HTR-8/SVneo (cell line): ENCODE data around the gene LMAN2.
"Not testable (repeated sequence)": the region's sequence is repeated elsewhere in the genome, so short reads cannot be mapped to it uniquely, and the experiment has no call there.

Source experiments
- DNase-seq: peaks from one replicate; pipeline ENCODE4 v3.0.0; 2011; ENCODE audit warnings: low spot score, mixed read lengths; ENCODE audit not compliant: insufficient read length
- FAIRE-seq: peaks from 2 replicates; lab custom pipeline; 2011; peaks lifted over from hg19 to GRCh38; lab: Jason Lieb, UNC

LMAN2 gene

DNA sequence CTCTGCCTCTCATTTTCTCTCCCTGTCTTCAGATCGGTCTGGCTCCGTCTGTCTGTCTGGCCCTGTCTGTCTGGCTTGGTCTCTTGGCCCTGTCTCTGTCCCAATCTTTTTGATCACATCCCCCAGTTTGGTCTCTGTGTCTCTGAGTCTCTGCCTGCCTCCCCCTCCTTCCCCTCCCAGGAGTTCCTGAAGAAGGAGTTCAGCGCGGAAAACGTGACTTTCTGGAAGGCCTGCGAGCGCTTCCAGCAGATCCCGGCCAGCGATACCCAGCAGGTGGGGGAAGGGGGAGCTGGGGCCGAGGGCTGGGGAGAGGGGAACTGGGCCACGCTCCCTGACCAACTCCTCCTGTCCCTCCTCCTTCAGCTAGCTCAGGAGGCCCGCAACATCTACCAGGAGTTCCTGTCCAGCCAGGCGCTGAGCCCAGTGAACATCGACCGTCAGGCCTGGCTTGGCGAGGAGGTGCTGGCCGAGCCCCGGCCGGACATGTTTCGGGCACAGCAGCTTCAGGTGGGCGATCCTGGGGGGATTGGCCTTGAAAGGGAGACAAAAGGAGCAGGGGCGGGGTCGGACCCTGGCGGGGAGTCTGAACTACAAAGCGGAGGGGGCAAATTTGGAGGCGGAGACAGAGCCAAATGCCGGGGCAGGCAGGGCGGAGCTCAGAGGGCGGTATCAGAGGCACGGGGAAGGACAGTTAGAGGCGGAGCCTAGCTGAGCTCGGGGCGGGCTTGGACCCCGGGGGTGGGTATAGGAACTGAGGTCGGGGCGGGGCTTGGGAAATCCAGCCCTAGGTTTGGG lies 15.3 kb upstream of the LMAN2 start:
- DNase-seq: no peak
- FAIRE-seq: no peak

DNA sequence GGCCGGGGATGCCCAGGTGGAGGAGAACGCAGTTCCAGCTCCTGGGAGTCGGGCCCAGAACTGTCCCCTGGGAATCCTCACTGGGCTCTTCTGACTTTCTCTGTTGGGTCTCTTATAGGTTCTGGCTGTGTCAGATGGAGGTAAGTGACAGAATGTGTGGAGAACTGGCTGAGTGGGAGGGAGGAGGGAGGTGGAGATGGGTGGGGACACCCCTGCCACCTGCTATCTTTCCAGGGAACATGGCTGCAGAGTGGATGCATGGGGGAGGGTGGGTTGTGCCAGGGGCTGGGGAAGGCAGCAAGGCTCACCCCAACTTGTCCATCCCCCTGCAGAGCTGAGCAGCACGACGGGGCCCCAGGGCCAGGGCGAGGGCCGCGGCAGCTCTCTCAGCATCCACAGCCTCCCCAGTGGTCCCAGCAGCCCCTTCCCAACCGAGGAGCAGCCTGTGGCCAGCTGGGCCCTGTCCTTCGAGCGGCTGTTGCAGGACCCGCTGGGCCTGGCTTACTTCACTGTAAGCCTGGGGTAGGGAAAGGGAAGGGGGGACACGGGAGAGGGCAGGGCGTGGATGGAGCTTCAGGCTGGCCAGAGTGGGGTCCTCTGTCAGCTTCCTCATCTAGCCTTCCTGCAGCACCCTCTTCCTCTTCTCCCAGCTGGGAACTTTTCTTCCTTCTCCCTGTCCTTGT lies 14.5 kb upstream of the LMAN2 start:
- DNase-seq (no peak), FAIRE-seq (no peak)

DNA sequence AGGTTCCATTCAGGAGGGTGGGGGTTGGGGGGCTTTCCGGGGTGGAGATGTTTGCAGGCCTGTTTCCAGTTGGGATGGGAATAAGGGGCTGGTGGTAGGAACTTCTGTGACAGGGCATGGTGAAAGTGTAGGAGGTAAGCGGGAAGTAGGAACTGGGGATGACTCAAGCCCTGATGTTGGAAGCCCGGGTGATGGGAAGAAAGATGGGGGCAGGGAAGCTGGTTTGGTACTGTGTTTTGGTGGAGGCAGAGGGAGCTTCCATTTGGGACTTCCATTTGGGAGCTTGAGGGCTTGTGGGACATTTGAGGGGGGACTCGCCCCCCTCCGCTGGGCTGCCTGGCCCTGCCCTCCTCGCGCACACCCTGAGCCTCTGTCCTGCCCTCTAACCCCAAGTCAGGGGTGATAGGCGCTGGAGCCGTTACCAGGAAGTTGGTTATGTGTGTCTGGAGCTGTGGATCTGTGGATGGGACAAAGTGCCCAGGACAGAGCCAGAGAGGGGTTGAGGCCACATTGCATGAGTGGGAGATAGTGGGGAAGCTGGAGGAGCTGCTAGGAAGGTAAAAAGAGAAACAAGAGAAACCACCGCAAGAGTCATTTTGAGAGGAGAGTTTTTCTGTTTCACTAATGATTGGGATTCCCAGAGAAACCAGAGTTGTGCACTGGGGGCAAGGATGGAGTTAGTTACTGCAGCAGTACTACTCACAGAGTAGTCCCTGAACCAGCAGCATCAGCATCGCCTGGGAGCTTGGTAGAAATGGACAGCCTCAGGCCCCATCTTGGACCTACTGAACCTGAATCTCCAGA lies 12.9 kb upstream of the LMAN2 start:
- no peak for FAIRE-seq
- DNase-seq: no peak

DNA sequence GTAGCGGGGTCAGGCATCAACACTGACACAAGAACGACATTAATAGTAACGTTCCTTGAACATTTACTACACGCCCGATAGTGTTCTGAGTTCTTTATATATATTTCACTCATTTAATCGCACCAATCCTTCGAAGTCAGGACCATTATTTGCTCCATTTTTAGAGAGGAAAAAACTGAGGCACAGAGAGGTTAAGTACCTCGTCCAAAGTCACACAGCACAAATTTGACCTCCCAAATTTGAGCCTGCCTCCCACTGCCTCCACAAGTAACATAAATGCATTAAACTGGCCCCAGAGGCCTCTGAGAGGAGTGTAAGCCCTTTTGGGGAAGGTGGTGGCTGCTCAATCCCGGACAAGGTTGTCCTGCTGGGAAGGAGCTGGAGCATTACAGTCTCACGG lies 12.1 kb upstream of the LMAN2 start:
- DNase-seq (no peak), FAIRE-seq (no peak)

DNA sequence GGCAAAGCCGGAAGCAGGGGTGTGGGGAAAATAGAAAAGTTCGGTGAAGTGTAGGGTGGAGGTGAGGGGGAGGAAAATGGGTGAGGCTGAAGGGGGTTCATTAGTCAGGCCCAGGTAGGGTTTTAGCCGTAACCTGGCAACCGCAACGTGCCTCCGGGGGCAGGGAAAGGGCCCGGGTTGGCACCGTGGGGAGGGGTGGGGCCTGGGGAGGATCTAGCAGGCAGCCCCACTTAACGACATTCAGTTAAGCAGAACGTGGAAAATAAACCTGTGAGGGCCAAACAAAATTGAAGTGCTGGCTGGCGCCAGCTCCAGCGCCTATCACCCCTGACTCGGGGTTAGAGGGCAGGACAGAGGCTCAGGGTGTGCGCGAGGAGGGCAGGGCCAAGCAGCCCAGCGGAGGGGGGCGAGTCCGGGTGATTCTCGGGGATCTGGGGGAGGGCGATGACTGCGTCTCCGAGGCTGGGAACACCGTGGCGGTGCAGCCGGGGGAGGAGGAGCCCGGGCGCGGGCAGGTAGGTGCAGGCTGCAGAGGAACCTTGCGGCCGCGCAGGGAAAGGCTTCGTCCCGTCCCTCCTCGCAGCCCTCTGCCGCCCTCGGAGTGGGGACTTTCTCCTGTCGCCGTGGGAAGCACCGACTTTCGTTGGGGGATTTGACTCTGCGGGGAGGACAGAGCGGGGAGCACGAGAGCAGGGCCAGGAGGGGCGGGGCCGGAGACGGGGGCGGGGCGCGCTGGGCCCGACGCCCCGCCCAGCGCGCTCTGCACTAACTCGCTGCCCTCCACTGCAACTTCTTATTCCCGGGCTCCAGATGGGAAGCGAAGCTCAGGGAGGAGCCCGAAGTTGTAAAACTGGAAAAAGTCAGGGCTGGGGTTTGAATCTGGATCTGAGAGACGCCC lies 11.4 kb upstream of the LMAN2 start:
- DNase-seq: no peak
- FAIRE-seq: no peak

DNA sequence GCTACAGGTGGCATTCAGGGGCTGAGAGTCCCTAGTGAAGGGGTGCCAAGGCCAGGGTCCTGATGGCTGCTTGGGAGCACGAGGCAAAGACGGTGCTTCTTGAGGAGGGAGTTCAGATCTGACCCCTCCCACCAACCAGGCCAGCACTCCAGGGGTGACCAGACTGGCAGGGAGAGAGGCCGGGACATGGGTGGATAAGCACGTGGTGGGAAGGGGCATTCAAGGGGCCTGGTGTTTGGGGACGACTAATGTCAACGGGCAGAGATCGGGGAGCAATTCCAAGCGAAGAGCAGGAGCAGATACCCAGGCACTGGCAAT lies 10.8 kb upstream of the LMAN2 start:
- DNase-seq: no peak
- FAIRE-seq: no peak

DNA sequence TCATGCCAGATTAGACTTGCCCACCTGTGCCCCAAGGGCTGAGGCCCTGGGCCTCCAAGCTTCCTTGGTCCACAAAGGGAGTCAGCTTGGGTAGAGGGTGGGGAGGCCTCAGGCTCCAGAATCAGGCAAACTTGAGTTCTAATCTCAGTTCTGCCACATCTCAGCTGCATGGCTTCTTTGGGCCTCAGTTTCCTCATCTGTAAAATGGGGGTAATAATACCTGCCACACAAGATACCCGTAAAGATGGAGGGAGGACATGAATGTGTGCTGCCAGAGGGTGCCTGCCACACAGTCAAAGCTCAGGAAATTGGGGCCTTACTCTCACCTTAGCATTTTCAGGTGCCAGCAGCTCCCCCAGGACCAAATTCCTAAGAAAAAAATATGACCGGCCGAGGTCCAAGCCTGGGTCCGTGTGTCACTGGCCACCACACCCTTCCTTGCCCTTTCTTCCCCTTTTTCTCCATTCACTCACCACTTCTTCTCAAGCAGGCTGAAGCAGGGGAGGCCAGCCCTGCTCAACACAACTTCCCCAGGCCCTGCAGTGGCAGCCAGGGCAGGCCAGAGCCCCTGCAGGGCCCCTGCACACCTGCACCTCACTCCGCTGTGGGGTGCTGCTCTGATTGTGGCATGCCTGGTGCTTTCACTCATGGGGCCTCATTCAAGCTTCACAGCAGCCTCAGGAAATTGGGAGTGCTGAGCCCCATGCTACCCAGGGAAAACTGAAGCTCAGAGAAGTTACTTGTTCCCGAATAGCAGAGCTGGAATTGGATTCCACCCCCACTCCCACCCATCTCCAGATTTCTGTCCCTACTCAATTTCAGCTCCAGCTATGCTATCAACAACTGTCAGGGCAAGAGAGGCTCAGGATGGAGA lies 10.2 kb upstream of the LMAN2 start:
- no peak for DNase-seq
- no peak for FAIRE-seq

DNA sequence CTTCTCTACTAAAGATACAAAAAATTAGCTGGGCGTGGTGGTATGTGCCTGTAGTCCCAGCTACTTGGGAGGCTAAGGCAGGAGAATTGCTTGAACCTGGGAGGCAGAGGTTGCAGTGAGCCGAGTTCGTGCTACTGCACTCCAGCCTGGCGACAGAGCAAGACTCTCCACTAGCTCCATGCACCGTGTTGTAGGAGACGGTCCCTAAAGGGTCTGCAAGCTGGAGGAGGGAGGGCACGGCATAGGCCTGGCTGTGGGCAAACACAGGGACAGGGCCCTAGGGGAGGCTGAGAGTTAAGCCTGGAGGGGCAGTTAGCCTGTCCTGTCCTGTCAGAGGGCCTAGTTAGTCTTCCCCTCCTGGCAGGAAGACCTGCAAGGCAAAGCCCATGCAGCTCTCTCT lies 9.3 kb upstream of the LMAN2 start:
- not testable (repeated sequence) for FAIRE-seq, DNase-seq

DNA sequence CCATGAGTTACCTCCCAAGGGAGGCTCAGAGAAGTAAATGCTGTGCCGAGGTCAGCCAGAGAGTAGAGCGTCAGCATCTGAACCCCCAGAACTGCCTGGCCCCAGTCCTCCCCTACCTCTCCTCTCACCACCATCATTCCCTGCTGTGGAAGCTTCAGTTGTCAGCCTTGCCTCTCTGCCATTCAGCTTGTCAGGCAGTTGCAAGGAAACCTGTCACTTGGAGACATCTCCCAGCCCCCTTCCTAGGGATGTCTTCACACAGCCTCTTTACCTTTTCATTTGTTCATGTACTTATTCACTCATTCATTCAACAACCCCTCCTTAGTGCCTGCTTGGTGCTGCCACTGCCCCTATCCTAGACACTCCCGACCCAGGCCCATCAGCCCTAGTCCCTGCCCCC lies 8.4 kb upstream of the LMAN2 start:
- FAIRE-seq: no peak
- no peak for DNase-seq

DNA sequence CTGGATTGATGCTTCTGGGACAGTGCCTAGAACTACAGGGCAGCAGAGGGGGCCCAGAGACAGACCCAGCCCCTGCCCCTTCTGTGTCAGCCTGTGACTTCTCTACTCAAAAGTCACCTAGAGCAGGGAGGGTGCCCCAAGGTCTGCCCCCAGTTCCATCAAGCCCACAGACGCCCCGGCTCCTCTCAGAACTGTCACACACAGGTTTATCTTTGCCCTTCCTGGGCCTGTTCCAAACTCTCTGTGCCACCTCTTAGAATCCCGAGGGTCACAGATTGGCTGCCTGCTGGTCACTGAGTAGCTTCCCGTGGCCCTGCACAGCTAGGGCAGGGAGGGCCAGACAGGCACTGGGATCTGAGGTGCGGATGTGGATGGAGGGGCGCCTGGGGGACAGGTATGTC lies 8.0 kb upstream of the LMAN2 start:
- DNase-seq (no peak), FAIRE-seq (no peak)

DNA sequence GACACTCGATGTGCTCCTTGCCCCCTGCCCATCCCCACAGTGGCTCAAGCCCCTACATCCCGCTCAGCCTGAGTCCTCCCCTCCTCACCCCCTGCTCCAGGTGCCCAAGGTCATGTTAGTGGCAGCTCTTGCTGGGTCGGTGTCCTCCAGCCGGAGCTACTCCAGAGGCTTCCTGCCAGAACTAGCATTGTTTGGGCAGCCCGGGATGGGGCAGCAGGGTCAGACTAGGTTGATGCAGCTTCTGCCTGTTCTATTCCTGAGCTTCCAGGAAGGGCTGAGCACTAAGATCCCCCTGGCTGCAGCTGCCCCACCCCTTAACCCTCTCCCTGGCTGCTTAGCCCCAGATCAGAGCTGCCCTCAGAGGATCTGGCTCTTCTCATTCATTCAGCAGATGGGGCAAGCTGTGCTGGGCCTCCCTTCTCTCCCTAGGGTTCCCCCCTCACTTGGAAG lies 6.9 kb upstream of the LMAN2 start:
- no peak for DNase-seq
- FAIRE-seq: no peak

DNA sequence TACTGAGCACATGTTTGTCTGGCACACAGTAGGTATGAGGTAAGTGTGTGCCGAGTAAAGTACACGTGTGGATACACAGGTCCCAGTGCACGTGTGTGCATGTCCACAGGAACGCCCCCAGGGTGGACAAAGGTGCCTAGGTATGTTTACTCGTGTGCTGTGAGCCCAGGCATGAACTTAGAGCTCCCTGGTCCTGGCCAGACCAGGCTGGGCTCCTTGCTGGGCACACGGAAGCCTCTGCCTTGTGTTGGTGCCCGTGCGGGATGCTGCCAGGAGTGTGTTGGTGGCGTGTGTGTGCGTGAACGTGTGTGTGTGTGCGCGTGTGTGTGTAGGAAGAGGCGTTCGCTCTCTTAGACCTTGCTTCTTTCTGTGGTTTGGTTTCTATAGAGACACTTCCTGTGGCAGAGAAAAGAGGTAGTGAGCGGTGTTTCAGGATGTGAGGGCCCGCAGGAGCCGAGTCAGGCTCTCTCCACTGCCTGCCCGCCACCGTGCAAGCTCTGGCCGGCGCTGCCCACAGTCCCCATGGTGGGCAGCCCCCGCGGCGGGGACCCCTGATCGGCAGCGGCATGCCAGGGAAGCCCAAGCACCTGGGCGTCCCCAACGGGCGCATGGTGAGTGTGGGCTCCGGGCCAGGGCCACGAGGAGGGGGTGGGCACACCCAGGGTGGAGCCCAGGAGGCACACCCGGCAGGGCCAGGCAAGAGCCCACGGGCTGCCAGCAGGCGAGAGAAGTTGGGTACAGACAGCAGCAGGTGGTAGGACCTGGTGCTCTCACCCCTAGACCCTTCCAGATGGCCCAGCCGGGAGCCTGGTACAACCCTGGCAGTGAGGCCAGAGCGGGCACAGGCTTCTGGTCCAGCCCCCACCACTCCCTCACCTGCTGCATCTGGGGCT lies 6.2 kb upstream of the LMAN2 start, which contains the start of gene RGS14:
TSS of gene RGS14 (plus strand) at position 466 of the 893 bp plus-strand sequence. CDS start at position 567, 101 bp downstream.
- DNase-seq (no peak), FAIRE-seq (no peak)

DNA sequence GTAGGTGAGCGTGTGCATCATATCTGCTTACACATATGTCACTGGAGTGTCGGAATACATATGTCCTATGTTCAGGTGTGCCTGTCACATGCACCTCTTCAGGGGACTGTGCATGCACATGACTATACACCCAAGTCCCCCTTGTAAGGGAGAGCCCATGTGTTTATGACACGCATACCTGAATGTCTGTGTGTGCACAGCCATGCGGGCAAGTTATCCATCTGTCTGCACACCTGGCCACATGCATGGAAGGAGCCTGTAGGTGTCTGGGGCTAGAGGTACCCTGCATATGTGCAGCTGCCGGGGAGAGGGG lies 5.6 kb upstream of the LMAN2 start:
- DNase-seq (no peak), FAIRE-seq (no peak)

DNA sequence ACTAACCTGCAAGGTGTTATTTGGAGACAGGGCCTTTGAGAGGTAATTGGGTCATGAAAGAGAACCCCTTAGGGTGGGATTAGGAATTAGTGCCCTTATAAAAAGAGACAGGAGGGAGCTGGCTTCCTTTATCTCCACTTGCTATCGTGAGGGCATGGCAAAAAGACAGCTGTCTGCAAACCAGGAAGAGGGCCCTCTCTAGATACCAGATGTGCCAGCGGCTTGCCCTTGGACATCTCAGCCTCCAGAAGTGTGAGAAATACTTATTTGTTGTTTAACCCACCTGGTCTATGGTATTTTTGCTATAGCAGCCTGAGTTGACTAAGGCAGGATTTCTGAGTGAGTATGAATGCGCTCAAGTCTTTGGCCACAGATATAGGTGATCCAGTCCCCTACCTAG lies 5.3 kb upstream of the LMAN2 start:
- FAIRE-seq (no peak), DNase-seq (no peak)

DNA sequence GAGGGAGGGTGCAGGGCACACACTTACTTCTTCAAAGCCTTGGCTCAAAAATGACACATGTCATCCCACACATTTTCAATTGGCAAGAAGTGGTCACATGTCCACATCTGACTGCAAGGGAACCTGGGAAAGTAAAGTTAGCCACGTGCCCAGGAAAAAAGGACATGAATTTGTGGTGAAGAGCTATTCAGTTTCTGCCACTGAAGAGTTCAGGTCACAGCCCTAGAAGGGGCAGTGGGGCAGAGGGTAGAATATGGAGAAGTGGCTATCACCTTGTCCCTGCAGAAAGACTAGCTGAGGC lies 4.3 kb upstream of the LMAN2 start:
- DNase-seq: no peak
- no peak for FAIRE-seq

DNA sequence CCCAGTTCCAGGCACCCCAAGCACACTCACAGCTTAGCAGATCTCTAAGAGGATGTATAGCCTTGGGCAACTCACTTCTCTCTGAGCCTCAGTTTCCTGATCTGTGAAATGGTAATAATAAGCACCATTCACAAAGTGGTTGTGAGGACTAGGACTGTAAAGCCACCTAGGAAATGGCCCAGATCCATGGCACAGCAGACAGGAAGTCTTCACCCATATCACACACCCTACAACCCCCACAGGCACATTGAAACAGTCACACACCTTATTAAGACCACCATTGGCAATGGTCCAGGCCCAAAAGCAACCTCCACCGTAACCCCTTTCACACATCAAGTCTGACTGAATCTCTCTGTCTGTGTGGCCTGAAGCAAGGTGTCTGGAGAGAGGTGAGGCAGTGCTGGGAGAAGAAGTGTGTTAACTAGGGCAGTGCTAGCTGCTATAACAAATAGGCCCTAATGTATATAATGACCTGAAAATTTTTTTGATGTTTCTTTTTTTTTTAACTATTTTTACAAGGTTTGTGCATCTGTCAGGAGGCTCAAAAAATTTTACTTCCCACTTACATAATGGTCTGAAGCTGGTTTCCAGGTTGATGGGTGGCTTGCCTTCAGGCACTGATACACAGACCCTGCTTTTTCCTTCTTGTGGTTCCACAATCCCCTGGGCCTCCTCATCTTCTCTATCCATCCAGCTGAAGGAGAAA lies 3.8 kb upstream of the LMAN2 start:
- no peak for FAIRE-seq
- no peak for DNase-seq

DNA sequence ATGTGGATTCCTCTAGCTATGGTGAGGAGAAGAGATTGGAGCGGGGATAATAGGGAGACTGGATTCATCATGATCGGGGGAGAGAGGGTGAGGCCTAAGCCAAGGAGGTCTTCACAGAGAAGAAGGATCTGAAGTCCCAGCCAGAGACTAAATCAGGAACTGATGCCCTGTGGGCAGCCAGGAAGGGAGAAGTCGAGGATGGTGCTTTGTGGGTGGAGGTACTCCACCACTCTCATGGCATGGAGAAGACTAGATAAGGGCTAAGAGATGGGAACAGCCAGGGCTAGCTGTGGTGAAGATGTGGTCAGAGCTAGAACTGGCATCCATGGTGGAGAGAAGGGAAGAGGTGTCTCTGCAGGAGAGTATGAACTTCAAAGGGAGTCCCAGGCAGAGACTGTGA lies 3.2 kb upstream of the LMAN2 start:
- FAIRE-seq (no peak), DNase-seq (no peak)

DNA sequence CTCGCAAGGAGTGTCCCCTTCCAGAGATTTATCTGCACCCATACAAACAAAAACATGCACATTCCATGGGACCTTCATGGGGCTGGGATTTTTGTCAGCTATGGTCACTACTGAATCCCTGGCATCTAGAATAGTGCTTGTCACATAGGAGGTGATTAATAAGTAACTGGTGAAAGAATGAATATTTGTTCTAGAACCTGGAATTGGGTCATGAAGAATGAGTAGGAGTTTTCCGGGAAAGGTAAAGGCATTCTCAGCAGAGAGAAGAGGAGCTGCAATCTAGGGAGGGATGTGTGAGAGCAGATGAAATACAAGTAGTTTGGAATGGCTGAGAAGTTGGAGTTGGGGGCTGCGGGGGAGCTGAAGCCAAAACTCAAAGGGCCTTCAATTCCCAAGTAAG lies 2.8 kb upstream of the LMAN2 start:
- FAIRE-seq (no peak), DNase-seq (no peak)
